HCT116 (cell line): Measurements from ENCODE around the gene INPP5F. TPM values are rescaled to one million over a fixed set of nuclear protein-coding genes. Genes with fewer than 3 reads are reported as not detected.

Source experiments
- ATAC-seq: fragments of 200-7000 bp; cut with Tn5 transposase; 2 replicates; pipeline ENCODE4 v1.9.1; 2020; ENCODE audit warnings: mild to moderate bottlenecking, moderate library complexity
- BruUV-seq: library from RNA; stranded (reverse); fragments of 400-500 nt; replicated peaks from 2 replicates; lab custom pipeline; 2021; lab: Mats Ljungman, UMichigan
- CTCF ChIA-PET: fragments of 300-600 bp; sonication (Branson Sonifier 250); formaldehyde crosslinking; loops from one replicate; lab custom pipeline; 2021; ENCODE audit warnings: antibody characterized with exemption; lab: Charles Lee
- POLR2A ChIA-PET: fragments of 300-600, 350-600 bp; sonication (Branson Sonifier 250); formaldehyde crosslinking; loops from one replicate; lab custom pipeline; 2021; ENCODE audit warnings: antibody characterized with exemption; lab: Charles Lee
- RAD21 ChIA-PET, 2 experiments: fragments of 300-600 bp; sonication (Branson Sonifier 250); formaldehyde crosslinking; loops; one replicate each; lab custom pipeline; 2023; ENCODE audit warnings: low total read pairs in 2 of 2; ENCODE audit not compliant: uncharacterized antibody in 2 of 2, unreplicated experiment in 2 of 2, low non-redundant PET in 1 of 2; lab: Charles Lee
- DNase-seq: peaks from one replicate; pipeline ENCODE4 v3.0.0-alpha.2; 2010; ENCODE audit warnings: low read depth, low spot score
- H2AFZ ChIP-seq: fragments of 200-600 bp; shearing (Covaris generic), sonication (generic); 2 replicates; pipeline ENCODE4 v1.6.1; 2017; ENCODE audit warnings: low read depth, mixed run types, mixed read lengths, antibody characterized with exemption, low read length; ENCODE audit not compliant: poor library complexity, severe bottlenecking
- H3K27ac ChIP-seq: 2 replicates; pipeline ENCODE4 v1.5.1; 2012; ENCODE audit warnings: low read depth, low read length
- H3K27me3 ChIP-seq: fragments of 200-600 bp; sonication (generic); 2 replicates; pipeline ENCODE4 v1.6.1; 2016; ENCODE audit warnings: mixed run types, low read length, mixed read lengths; ENCODE audit not compliant: insufficient read depth
- H3K36me3 ChIP-seq, 2 experiments: fragments of 200-500 bp in 1 of 2; fragments of 200-600 bp in 1 of 2; sonication (Bioruptor generic) in 1 of 2; sonication (generic) in 1 of 2; 2 replicates each; pipeline versions ENCODE4 v1.5.1 to v1.6.1; 2014 to 2016; ENCODE audit warnings: low read length in 2 of 2, inconsistent platforms in 1 of 2, mixed read lengths in 1 of 2, mixed run types in 1 of 2; ENCODE audit not compliant: insufficient read depth in 2 of 2, control insufficient read depth in 1 of 2
- H3K4me1 ChIP-seq, 2 experiments: fragments of 200-600 bp in 1 of 2; sonication (generic) in 1 of 2; 2 replicates each; pipeline versions ENCODE4 v1.5.1 to v1.6.1; 2012 to 2017; ENCODE audit warnings: low read length in 2 of 2, inconsistent platforms in 1 of 2, mild to moderate bottlenecking in 1 of 2, mixed read lengths in 1 of 2, mixed run types in 1 of 2, moderate library complexity in 1 of 2; ENCODE audit not compliant: insufficient read depth in 2 of 2, control insufficient read depth in 1 of 2
- H3K4me2 ChIP-seq: fragments of 200-600 bp; sonication (generic); 2 replicates; pipeline ENCODE4 v1.6.1; 2017; ENCODE audit warnings: mixed run types, low read length, mixed read lengths
- H3K4me3 ChIP-seq, 2 experiments: fragments of 200-600 bp in 1 of 2; sonication (generic) in 1 of 2; replicated peaks in 1 of 2; 2 replicates each; pipeline ENCODE4 v1.5.1; 2011 to 2016; ENCODE audit warnings: low read length in 2 of 2, control low read depth in 1 of 2, low read depth in 1 of 2, mild to moderate bottlenecking in 1 of 2, mixed read lengths in 1 of 2, mixed run types in 1 of 2
- H3K79me2 ChIP-seq: fragments of 200-600 bp; sonication (generic); 2 replicates; pipeline ENCODE4 v1.6.1; 2017; ENCODE audit warnings: mild to moderate bottlenecking, mixed run types, low read length, moderate library complexity, mixed read lengths; ENCODE audit not compliant: insufficient read depth
- H3K9ac ChIP-seq: fragments of 200-600 bp; sonication (generic); 2 replicates; pipeline ENCODE4 v1.6.1; 2016; ENCODE audit warnings: low read length, mixed read lengths
- H3K9me2 ChIP-seq: fragments of 200-600 bp; sonication (generic), shearing (Covaris generic); 2 replicates; pipeline ENCODE4 v1.6.1; 2017; ENCODE audit warnings: mixed run types, mild to moderate bottlenecking, moderate library complexity; ENCODE audit not compliant: insufficient read depth
- H3K9me3 ChIP-seq, 2 experiments: fragments of 200-500 bp in 1 of 2; fragments of 200-600 bp in 1 of 2; sonication (Bioruptor generic) in 1 of 2; sonication (generic) in 1 of 2; 2 replicates each; pipeline ENCODE4 v1.6.1; 2014 to 2017; ENCODE audit warnings: low read length in 2 of 2, mixed read lengths in 2 of 2, inconsistent platforms in 1 of 2, low read depth in 1 of 2, mild to moderate bottlenecking in 1 of 2, mixed run types in 1 of 2, moderate library complexity in 1 of 2; ENCODE audit not compliant: control insufficient read depth in 1 of 2, insufficient read depth in 1 of 2
- H4K20me1 ChIP-seq: fragments of 200-600 bp; sonication (generic), shearing (Covaris generic); 2 replicates; pipeline ENCODE4 v1.6.1; 2017; ENCODE audit warnings: mixed run types, mild to moderate bottlenecking, moderate library complexity; ENCODE audit not compliant: insufficient read depth
- ATF3 ChIP-seq: IDR thresholded peaks from 2 replicates; pipeline ENCODE4 v1.6.1; 2012
- CBX3 ChIP-seq: IDR thresholded peaks from 2 replicates; pipeline ENCODE4 v1.6.1; 2012; ENCODE audit warnings: low read depth
- CEBPB ChIP-seq: IDR thresholded peaks from 2 replicates; pipeline ENCODE4 v1.6.1; 2012; ENCODE audit warnings: low read depth
- CTCF ChIP-seq, 3 experiments: fragments of 200-600 bp in 1 of 3; sonication (generic) in 1 of 3; IDR thresholded peaks in 2 of 3; conservative IDR thresholded peaks in 1 of 3; 2 replicates each; pipeline ENCODE4 v1.5.1; 2012 to 2017; ENCODE audit warnings: low read depth in 2 of 3, low read length in 2 of 3, antibody characterized with exemption in 1 of 3, borderline replicate concordance in 1 of 3, control low read depth in 1 of 3, mild to moderate bottlenecking in 1 of 3, mixed read lengths in 1 of 3, mixed run types in 1 of 3, moderate library complexity in 1 of 3; ENCODE audit not compliant: insufficient read depth in 1 of 3
- ELF1 ChIP-seq: IDR thresholded peaks from 2 replicates; pipeline ENCODE4 v1.6.1; 2012; ENCODE audit warnings: low read depth, borderline replicate concordance
- EZH2 ChIP-seq: fragments of 200-600 bp; sonication (generic); IDR thresholded peaks from 2 replicates; pipeline ENCODE4 v1.6.1; 2017; ENCODE audit warnings: antibody characterized with exemption, mixed run types
- FOSL1 ChIP-seq: IDR thresholded peaks from 2 replicates; pipeline ENCODE4 v1.6.1; 2012; ENCODE audit warnings: low read depth
- JUND ChIP-seq: IDR thresholded peaks from 2 replicates; pipeline ENCODE4 v1.6.1; 2012
- MAX ChIP-seq: IDR thresholded peaks from 2 replicates; pipeline ENCODE4 v1.6.1; 2012
- POLR2A ChIP-seq: IDR thresholded peaks from 2 replicates; pipeline ENCODE4 v1.7.0; 2011; ENCODE audit warnings: borderline replicate concordance; ENCODE audit not compliant: insufficient read depth, insufficient read length; ENCODE audit errors: extremely low read depth
- POLR2AphosphoS5 ChIP-seq: IDR thresholded peaks from 2 replicates; pipeline ENCODE4 v1.6.1; 2011; ENCODE audit warnings: mild to moderate bottlenecking, low read depth, low read length, moderate library complexity
- RAD21 ChIP-seq: IDR thresholded peaks from 2 replicates; pipeline ENCODE4 v1.6.1; 2012; ENCODE audit warnings: low read depth, mild to moderate bottlenecking
- SIN3A ChIP-seq: IDR thresholded peaks from 2 replicates; pipeline ENCODE4 v1.6.1; 2012; ENCODE audit warnings: low read depth
- SP1 ChIP-seq: IDR thresholded peaks from 2 replicates; pipeline ENCODE4 v1.6.1; 2012; ENCODE audit warnings: low read depth
- SRF ChIP-seq: IDR thresholded peaks from 2 replicates; pipeline ENCODE4 v1.6.1; 2012; ENCODE audit warnings: low read depth
- TCF7L2 ChIP-seq: IDR thresholded peaks from 2 replicates; pipeline ENCODE4 v1.7.0; 2011; ENCODE audit warnings: borderline replicate concordance, inconsistent platforms; ENCODE audit not compliant: insufficient read depth, insufficient read length; ENCODE audit errors: extremely low read depth
- ZNF274 ChIP-seq: fragments of 200-500 bp; sonication (Bioruptor generic); IDR thresholded peaks from 2 replicates; pipeline ENCODE4 v1.6.1; 2014; ENCODE audit warnings: mild to moderate bottlenecking, low read depth, low read length, inconsistent platforms
- intact Hi-C: fragments of 100-400 bp; cut with micrococcal nuclease; formaldehyde crosslinking; loops from 2 replicates; pipeline ENCODE4 v1.10.0; 2022
- total RNA-seq: library from RNA; stranded (reverse); gene quantifications from one replicate; pipeline ENCODE4 v1.2.1, GENCODE V29; 2021; ENCODE audit not compliant: unreplicated experiment

INPP5F gene
- total RNA-seq, 1 experiment from 2014 or later = 21.6 TPM

- TF ChIP-seq ATF3 (no peak), CBX3 (no peak), ELF1 (no peak)
Measured at GRCh38 chr10:119852822-119853221, 127.0 kb downstream of the INPP5F start (continued).

- RAD21 ChIA-PET = no interaction called here
- H3K79me2 ChIP-seq = peaks cover 86% of the 10 kb centered on the region
- POLR2A ChIA-PET = no interaction called here
- no peak for DNase-seq
- H3K36me3 ChIP-seq = peaks cover 61 to 65% of the 10 kb centered on the region in 2 experiments
- H3K27ac ChIP-seq = no peak overlapping the region
- H3K9ac ChIP-seq = no peak overlapping the region
- intact Hi-C loops = loop anchor here (10.0 kb wide), 1 partner anchor 659 kb away; no protein-coding TSS in a partner anchor
- 0 out of 4 replicates have a peak, but pooled peaks cover 0 to 6% of the 10 kb centered on the region in 2 experiments for H3K4me1 ChIP-seq
- no peaks in the 10 kb centered on the region for H3K9me2 ChIP-seq
- no peak for TF ChIP-seq JUND
- TF ChIP-seq SP1 = no peak
- no peak for TF ChIP-seq CEBPB
- no peak for TF ChIP-seq MAX
- no peak overlapping the region for H3K4me2 ChIP-seq
- CTCF ChIA-PET = no interaction called here
- H4K20me1 ChIP-seq = peaks cover 40% of the 10 kb centered on the region; the same call in 1 of the 2 replicates
- H3K9me3 ChIP-seq = no peaks in the 10 kb centered on the region
- no TSS peak for BruUV-seq
- H2AFZ ChIP-seq = no peak overlapping the region
- no peak for ATAC-seq
- no peak overlapping the region for H3K4me3 ChIP-seq
- no peaks in the 10 kb centered on the region for H3K27me3 ChIP-seq
Measured at GRCh38 chr10:119853574-119853973, 127.7 kb downstream of the INPP5F start.

GRCh38 chr10:119858063-119858462 is 132.2 kb downstream of the INPP5F start:
- CTCF ChIA-PET = interaction anchor here (0.6 to 3.9 kb wide), 7 partner anchors 9 to 658 kb away, joined by 3 to 65 read pairs (median 6); partner anchors contain the start of gene MCMBP
- TF ChIP-seq ZNF274 (no peak), FOSL1 (no peak), SRF (no peak), CEBPB (no peak), EZH2 (no peak), RAD21 (no peak), POLR2A (no peak), SIN3A (no peak), SP1 (no peak), ELF1 (no peak), ATF3 (no peak), TCF7L2 (no peak), POLR2AphosphoS5 (no peak), MAX (no peak), JUND (no peak), CTCF (IDR thresholded peaks at IDR 0.05 in 2 of 3, conservative IDR thresholded peaks at IDR 0.05 in 1 of 3; ENCODE audit: borderline replicate concordance in 1 of 3, insufficient read depth in 1 of 3, low read depth in 2 of 3, low read length in 2 of 3) (no peak)

More at GRCh38 chr10:119858063-119858462, 132.2 kb downstream of the INPP5F start:
- Histone ChIP-seq H3K4me3 (no peak overlapping the region), H3K9me3 (no peaks in the 10 kb centered on the region), H3K4me1 (no peaks in the 10 kb centered on the region), H3K36me3 (peaks cover 35 to 38% of the 10 kb centered on the region in 2 experiments), H3K4me2 (no peak overlapping the region), H4K20me1 (peaks cover 58% of the 10 kb centered on the region; the same call in 1 of the 2 replicates), H3K27ac (no peak overlapping the region), H3K9ac (no peak overlapping the region), H2AFZ (no peak overlapping the region), H3K9me2 (no peaks in the 10 kb centered on the region), H3K79me2 (peaks cover 92% of the 10 kb centered on the region), H3K27me3 (no peaks in the 10 kb centered on the region)
- no TSS peak for BruUV-seq
- intact Hi-C loops = loop anchor here (10.0 kb wide), 1 partner anchor 663 kb away; no protein-coding TSS in a partner anchor
- DNase-seq (no peak), ATAC-seq (no peak)
- ChIA-PET RAD21 (interaction anchor here in 1 of 2 experiments (0.6 kb wide), 1 partner anchor 22 kb away, joined by 3 read pairs; no protein-coding TSS in a partner anchor), POLR2A (no interaction called here)
